ENCODE measurements around the gene STARD6. TPM values are rescaled to one million over a fixed set of nuclear protein-coding genes. Genes with fewer than 3 reads are reported as not detected.

STARD6 gene
- total RNA-seq, 1 experiment from 2014 or later: not detected

GRCh38 chr18:54351186-54351585, 6.5 kb downstream of the STARD6 start:
- no TSS peak for BruUV-seq (replicated peaks)

GRCh38 chr18:54338230-54338629, 19.4 kb downstream of the STARD6 start:
- no peaks in the 10 kb centered on the region for H3K36me3 ChIP-seq (ENCODE audit: low read depth)
- no peak overlapping the region for H3K27ac ChIP-seq
- no peak overlapping the region for H3K4me3 ChIP-seq
- intact Hi-C loops (cut with micrococcal nuclease; ENCODE audit: unreplicated experiment): no loop called here
- peaks cover 3% of the 10 kb centered on the region; the same call in 1 of the 2 replicates for H3K9me3 ChIP-seq (ENCODE audit: insufficient read depth, low read depth)
- DNase-seq: no peak
- CTCF ChIA-PET: no interaction called here
- no peaks in the 10 kb centered on the region for H3K4me1 ChIP-seq (replicated peaks; ENCODE audit: insufficient read depth)
- BruUV-seq (replicated peaks): no TSS peak
- H2AFZ ChIP-seq: no peak overlapping the region
- no peaks in the 10 kb centered on the region for H3F3A ChIP-seq (ENCODE audit: insufficient read depth, low read depth)
- TF ChIP-seq EZH2 (IDR thresholded peaks at IDR 0.05; ENCODE audit: low read depth) (no peak), CTCF (conservative IDR thresholded peaks at IDR 0.05) (no peak)
- POLR2A ChIA-PET (ENCODE audit: unreplicated experiment): no interaction called here
- H3K9me2 ChIP-seq (ENCODE audit: insufficient read depth): no peaks in the 10 kb centered on the region
- no peak overlapping the region for H3K4me2 ChIP-seq
- H3K27me3 ChIP-seq (ENCODE audit: insufficient read depth, low read depth): no peaks in the 10 kb centered on the region
- H4K20me1 ChIP-seq (ENCODE audit: insufficient read depth): no peaks in the 10 kb centered on the region
- H3K79me2 ChIP-seq (ENCODE audit: low read depth): no peaks in the 10 kb centered on the region

More at GRCh38 chr18:54351186-54351585, 6.5 kb downstream of the STARD6 start:
- ChIA-PET POLR2A (ENCODE audit: unreplicated experiment) (no interaction called here), CTCF (no interaction called here)
- intact Hi-C loops (cut with micrococcal nuclease; ENCODE audit: unreplicated experiment): loop anchor here (10.0 kb wide), 1 partner anchor 76 kb away; no protein-coding TSS in a partner anchor
- Histone ChIP-seq H3K27me3 (ENCODE audit: insufficient read depth, low read depth) (no peaks in the 10 kb centered on the region), H3K4me3 (no peak overlapping the region), H3K36me3 (ENCODE audit: low read depth) (no peaks in the 10 kb centered on the region), H3K79me2 (ENCODE audit: low read depth) (no peaks in the 10 kb centered on the region), H3K9me3 (ENCODE audit: insufficient read depth, low read depth) (no peaks in the 10 kb centered on the region; the same call in 1 of the 2 replicates), H3F3A (ENCODE audit: insufficient read depth, low read depth) (no peaks in the 10 kb centered on the region), H3K9me2 (ENCODE audit: insufficient read depth) (no peaks in the 10 kb centered on the region; the same call in 1 of the 2 replicates), H3K4me1 (replicated peaks; ENCODE audit: insufficient read depth) (no peaks in the 10 kb centered on the region), H3K4me2 (no peak overlapping the region), H3K27ac (no peak overlapping the region), H2AFZ (no peak overlapping the region), H4K20me1 (ENCODE audit: insufficient read depth) (no peaks in the 10 kb centered on the region)
- TF ChIP-seq EZH2 (IDR thresholded peaks at IDR 0.05; ENCODE audit: low read depth): no peak
- TF ChIP-seq CTCF (conservative IDR thresholded peaks at IDR 0.05): no peak
- DNase-seq: peak in 1 of 2 experiments; percentile 34

GRCh38 chr18:54335638-54336173, 22.0 kb downstream of the STARD6 start:
- no peaks in the 10 kb centered on the region for H3K79me2 ChIP-seq (ENCODE audit: low read depth)
- no peaks in the 10 kb centered on the region for H3K4me1 ChIP-seq (replicated peaks; ENCODE audit: insufficient read depth)
- DNase-seq: no peak
- H3K4me3 ChIP-seq: no peak overlapping the region
- H3K4me2 ChIP-seq: no peak overlapping the region
- no peaks in the 10 kb centered on the region for H3F3A ChIP-seq (ENCODE audit: insufficient read depth, low read depth)
- no peaks in the 10 kb centered on the region for H3K36me3 ChIP-seq (ENCODE audit: low read depth)
- no peak overlapping the region for H3K27ac ChIP-seq
- no peaks in the 10 kb centered on the region for H3K9me3 ChIP-seq (ENCODE audit: insufficient read depth, low read depth)
- no TSS peak for BruUV-seq (replicated peaks)
- POLR2A ChIA-PET (ENCODE audit: unreplicated experiment): no interaction called here
- H4K20me1 ChIP-seq (ENCODE audit: insufficient read depth): no peaks in the 10 kb centered on the region
- intact Hi-C loops (cut with micrococcal nuclease; ENCODE audit: unreplicated experiment): no loop called here
- CTCF ChIA-PET: no interaction called here
- H3K27me3 ChIP-seq (ENCODE audit: insufficient read depth, low read depth): no peaks in the 10 kb centered on the region
- TF ChIP-seq CTCF (conservative IDR thresholded peaks at IDR 0.05) (no peak), EZH2 (IDR thresholded peaks at IDR 0.05; ENCODE audit: low read depth) (no peak)
- no peak overlapping the region for H2AFZ ChIP-seq
- H3K9me2 ChIP-seq (ENCODE audit: insufficient read depth): no peaks in the 10 kb centered on the region
